ENCODE data around the gene KMT5C. TPM values are rescaled to one million over a fixed set of nuclear protein-coding genes. Genes with fewer than 3 reads are reported as not detected.

KMT5C gene
- total and polyA plus RNA-seq, 11 donors: 3.3 to 10.8 (median 6.2) TPM

GRCh38 chr19:55379174-55379573 lies 39.5 kb downstream of the KMT5C start:
- Histone ChIP-seq H3K4me3 (no peak overlapping the region), H3K4me1 (peaks cover under 1 to 21% (median 7%) of the 10 kb centered on the region in 12 donors)
- DNase-seq: no peak

GRCh38 chr19:55382013-55382412 lies 42.3 kb downstream of the KMT5C start:
- Histone ChIP-seq H3K27ac (no peak overlapping the region), H3K4me3 (no peak overlapping the region), H3K36me3 (peaks cover 0 to 4% (median under 1%) of the 10 kb centered on the region in 9 donors), H3K4me1 (peaks cover 9 to 37% (median 23%) of the 10 kb centered on the region in 12 donors), H3K9me3 (no peaks in the 10 kb centered on the region), H3K27me3 (peaks cover 0 to 14% (median 7%) of the 10 kb centered on the region in 9 donors)
- no peak for DNase-seq
- intact Hi-C loops (cut with DNase I): loop anchor here in 7 of 10 donors (2.0 to 10.0 kb wide), 6 partner anchors 77 to 253 kb away; partner anchors contain the start of genes BRSK1 (in 1 of the 7) and HSPBP1 (in 1 of the 7)
- no peak for TF ChIP-seq POLR2A (IDR thresholded peaks at IDR 0.05)
- TF ChIP-seq CTCF (IDR thresholded peaks at IDR 0.05): no peak
- 96 to 99% (median 98%) methylated on average over 5 of the region's 5 CpGs for WGBS, 4 donors
- ATAC-seq: no peak

More at GRCh38 chr19:55379174-55379573, 39.5 kb downstream of the KMT5C start:
- Histone ChIP-seq H3K9me3 (no peaks in the 10 kb centered on the region), H3K27me3 (peaks cover 0 to 39% (median 28%) of the 10 kb centered on the region in 9 donors), H3K36me3 (no peaks in the 10 kb centered on the region), H3K27ac (no peak overlapping the region)
- TF ChIP-seq CTCF (IDR thresholded peaks at IDR 0.05): no peak
- no peak for TF ChIP-seq POLR2A (IDR thresholded peaks at IDR 0.05)
- ATAC-seq: no peak
- intact Hi-C loops (cut with DNase I): loop anchor here in 2 of 10 donors (10.0 kb wide), 1 partner anchor 74 kb away; no protein-coding TSS in a partner anchor
- 56 to 74% (median 71%) methylated on average over 9 to 11 of the region's 11 CpGs for WGBS, 4 donors

GRCh38 chr19:55382522-55383054 lies 42.9 kb downstream of the KMT5C start:
- Histone ChIP-seq H3K9me3 (no peaks in the 10 kb centered on the region), H3K27me3 (peaks cover 0 to 8% (median 4%) of the 10 kb centered on the region in 9 donors), H3K27ac (no peak overlapping the region), H3K4me1 (peaks cover 14 to 39% (median 26%) of the 10 kb centered on the region in 12 donors), H3K4me3 (no peak overlapping the region), H3K36me3 (peaks cover 0 to 10% (median 7%) of the 10 kb centered on the region in 9 donors)
- 96 to 99% (median 98%) methylated on average over 3 of the region's 3 CpGs for WGBS, 4 donors
- DNase-seq: no peak
- no peak for ATAC-seq
- intact Hi-C loops (cut with DNase I): loop anchor here in 7 of 10 donors (2.0 to 10.0 kb wide), 6 partner anchors 78 to 252 kb away; partner anchors contain the start of genes BRSK1 (in 1 of the 7) and HSPBP1 (in 1 of the 7)
- TF ChIP-seq CTCF (IDR thresholded peaks at IDR 0.05) (no peak), POLR2A (IDR thresholded peaks at IDR 0.05) (no peak)
